ENCODE results near the gene SSX2. TPM values are rescaled to one million over a fixed set of nuclear protein-coding genes. Genes with fewer than 3 reads are reported as not detected.
"Not testable (repeated sequence)": the region's sequence is repeated elsewhere in the genome, so short reads cannot be mapped to it uniquely, and the experiment has no call there.

The SSX2 gene, protein sequence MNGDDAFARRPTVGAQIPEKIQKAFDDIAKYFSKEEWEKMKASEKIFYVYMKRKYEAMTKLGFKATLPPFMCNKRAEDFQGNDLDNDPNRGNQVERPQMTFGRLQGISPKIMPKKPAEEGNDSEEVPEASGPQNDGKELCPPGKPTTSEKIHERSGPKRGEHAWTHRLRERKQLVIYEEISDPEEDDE
- total RNA-seq (ENCODE audit: unreplicated experiment) = not detected
- long read RNA-seq = 0 reads

DNA sequence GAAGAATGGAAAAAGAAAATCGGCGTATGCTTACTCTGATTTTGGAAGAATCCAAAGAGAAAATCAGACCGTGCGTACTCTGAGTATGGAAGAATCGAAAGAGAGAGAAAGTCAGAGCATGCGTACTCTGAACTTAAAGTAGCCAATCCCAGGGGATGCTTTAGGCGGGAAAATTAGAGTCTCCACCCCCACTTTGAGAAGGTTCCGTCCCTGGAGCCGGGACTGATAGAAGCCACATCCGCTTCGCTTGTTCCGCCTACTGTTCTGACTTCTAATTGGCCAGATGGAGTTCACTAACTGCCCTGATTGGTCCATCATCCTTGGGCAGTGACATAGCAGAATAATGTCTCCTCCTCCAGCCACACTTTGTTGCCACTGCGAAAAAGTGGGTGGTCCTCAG lies at the start of gene SSX2:
TSS of gene SSX2 (minus strand) at position 101 of the 400 bp plus-strand sequence. CDS start 1,429 bp downstream, outside the sequence.
- H3K4me1 Mint-ChIP-seq (ENCODE audit: unreplicated experiment); H3K9me3 Mint-ChIP-seq (ENCODE audit: unreplicated experiment); H3K27me3 Mint-ChIP-seq (ENCODE audit: unreplicated experiment); H3K27ac Mint-ChIP-seq (ENCODE audit: unreplicated experiment); DNase-seq (ENCODE audit: low spot score); H3K36me3 Mint-ChIP-seq (ENCODE audit: low read depth, unreplicated experiment); H3K4me3 Mint-ChIP-seq (ENCODE audit: unreplicated experiment): not testable (repeated sequence)

DNA sequence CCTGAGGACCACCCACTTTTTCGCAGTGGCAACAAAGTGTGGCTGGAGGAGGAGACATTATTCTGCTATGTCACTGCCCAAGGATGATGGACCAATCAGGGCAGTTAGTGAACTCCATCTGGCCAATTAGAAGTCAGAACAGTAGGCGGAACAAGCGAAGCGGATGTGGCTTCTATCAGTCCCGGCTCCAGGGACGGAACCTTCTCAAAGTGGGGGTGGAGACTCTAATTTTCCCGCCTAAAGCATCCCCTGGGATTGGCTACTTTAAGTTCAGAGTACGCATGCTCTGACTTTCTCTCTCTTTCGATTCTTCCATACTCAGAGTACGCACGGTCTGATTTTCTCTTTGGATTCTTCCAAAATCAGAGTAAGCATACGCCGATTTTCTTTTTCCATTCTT lies 44.0 kb upstream of the SSX2 start, which contains the start of gene SSX2B:
TSS of gene SSX2B (plus strand) at position 301 of the 400 bp plus-strand sequence. CDS start 1,429 bp downstream, outside the sequence.
- H3K36me3 Mint-ChIP-seq (ENCODE audit: low read depth, unreplicated experiment); H3K4me3 Mint-ChIP-seq (ENCODE audit: unreplicated experiment); H3K4me1 Mint-ChIP-seq (ENCODE audit: unreplicated experiment); H3K27me3 Mint-ChIP-seq (ENCODE audit: unreplicated experiment); H3K9me3 Mint-ChIP-seq (ENCODE audit: unreplicated experiment); DNase-seq (ENCODE audit: low spot score); H3K27ac Mint-ChIP-seq (ENCODE audit: unreplicated experiment): not testable (repeated sequence)

GRCh38 chrX:52692034-52692433 lies 14.9 kb downstream of the SSX2 start:
- not testable (repeated sequence) for H3K4me1 Mint-ChIP-seq (ENCODE audit: unreplicated experiment); H3K9me3 Mint-ChIP-seq (ENCODE audit: unreplicated experiment); H3K36me3 Mint-ChIP-seq (ENCODE audit: low read depth, unreplicated experiment); H3K4me3 Mint-ChIP-seq (ENCODE audit: unreplicated experiment); H3K27me3 Mint-ChIP-seq (ENCODE audit: unreplicated experiment); DNase-seq (ENCODE audit: low spot score); H3K27ac Mint-ChIP-seq (ENCODE audit: unreplicated experiment)

DNA sequence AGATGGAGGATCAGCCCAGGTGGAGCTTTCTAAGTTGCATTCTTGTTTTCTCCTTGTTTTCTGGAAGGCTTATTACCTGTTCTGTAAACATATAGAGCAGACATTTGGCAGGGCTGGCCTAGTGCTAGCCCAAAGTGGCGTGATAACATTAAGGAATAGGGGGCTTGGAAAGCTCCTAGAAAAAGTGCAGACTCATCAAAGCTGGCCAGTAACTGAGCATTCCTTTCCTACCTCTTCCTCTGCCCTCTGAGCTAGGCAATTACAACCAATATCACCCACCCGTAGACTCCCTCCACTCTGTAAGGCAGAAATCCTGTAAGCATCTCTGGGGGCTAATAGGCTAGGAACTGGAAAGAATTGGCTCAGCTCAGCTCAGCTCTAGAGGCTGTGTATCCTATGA lies 44.8 kb downstream of the SSX2 start:
- H3K4me1 Mint-ChIP-seq (ENCODE audit: unreplicated experiment); H3K9me3 Mint-ChIP-seq (ENCODE audit: unreplicated experiment); H3K27me3 Mint-ChIP-seq (ENCODE audit: unreplicated experiment); H3K27ac Mint-ChIP-seq (ENCODE audit: unreplicated experiment); H3K36me3 Mint-ChIP-seq (ENCODE audit: low read depth, unreplicated experiment); H3K4me3 Mint-ChIP-seq (ENCODE audit: unreplicated experiment); DNase-seq (ENCODE audit: low spot score): not testable (repeated sequence)

- H3K36me3 Mint-ChIP-seq (ENCODE audit: low read depth, unreplicated experiment); H3K27ac Mint-ChIP-seq (ENCODE audit: unreplicated experiment); H3K4me3 Mint-ChIP-seq (ENCODE audit: unreplicated experiment); H3K4me1 Mint-ChIP-seq (ENCODE audit: unreplicated experiment); H3K27me3 Mint-ChIP-seq (ENCODE audit: unreplicated experiment); DNase-seq (ENCODE audit: low spot score); H3K9me3 Mint-ChIP-seq (ENCODE audit: unreplicated experiment): not testable (repeated sequence)
Measured at GRCh38 chrX:52655475-52655874, 51.5 kb downstream of the SSX2 start.

- DNase-seq (ENCODE audit: low spot score); H3K9me3 Mint-ChIP-seq (ENCODE audit: unreplicated experiment); H3K27me3 Mint-ChIP-seq (ENCODE audit: unreplicated experiment): not testable (repeated sequence)
Measured at GRCh38 chrX:52654800-52655199, 52.2 kb downstream of the SSX2 start, which contains the start of gene SSX7. TSS of gene SSX7 (minus strand) at chrX:52654900. CDS start at chrX:52653472, 1,428 bp downstream.

DNA sequence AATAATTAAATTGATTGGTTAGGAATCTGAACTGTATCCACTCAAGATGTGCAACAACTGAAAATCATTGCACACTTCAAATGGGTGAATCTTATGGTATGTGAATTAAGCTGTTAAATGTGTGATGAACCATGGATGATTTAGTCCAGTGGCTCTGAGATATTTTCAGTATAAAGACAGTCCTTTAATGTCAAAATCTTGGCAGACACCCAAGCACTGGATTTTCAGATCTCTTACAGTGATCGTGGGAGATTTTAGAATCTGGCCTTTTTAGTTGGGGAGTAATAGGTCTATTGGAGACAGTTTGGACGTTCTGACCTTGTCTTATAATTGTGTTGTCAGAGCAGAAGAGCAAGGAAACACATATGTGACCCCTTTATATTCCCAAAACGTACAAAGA lies 56.3 kb downstream of the SSX2 start:
- not testable (repeated sequence) for H3K36me3 Mint-ChIP-seq (ENCODE audit: low read depth, unreplicated experiment); H3K9me3 Mint-ChIP-seq (ENCODE audit: unreplicated experiment); H3K27ac Mint-ChIP-seq (ENCODE audit: unreplicated experiment); H3K27me3 Mint-ChIP-seq (ENCODE audit: unreplicated experiment); H3K4me3 Mint-ChIP-seq (ENCODE audit: unreplicated experiment); H3K4me1 Mint-ChIP-seq (ENCODE audit: unreplicated experiment); DNase-seq (ENCODE audit: low spot score)

More at GRCh38 chrX:52654800-52655199, 52.2 kb downstream of the SSX2 start, which contains the start of gene SSX7:
- H3K27ac Mint-ChIP-seq (ENCODE audit: unreplicated experiment); H3K4me1 Mint-ChIP-seq (ENCODE audit: unreplicated experiment); H3K4me3 Mint-ChIP-seq (ENCODE audit: unreplicated experiment); H3K36me3 Mint-ChIP-seq (ENCODE audit: low read depth, unreplicated experiment): not testable (repeated sequence)

GRCh38 chrX:52648956-52649355 lies 58.0 kb downstream of the SSX2 start:
- DNase-seq (ENCODE audit: low spot score); H3K27me3 Mint-ChIP-seq (ENCODE audit: unreplicated experiment); H3K27ac Mint-ChIP-seq (ENCODE audit: unreplicated experiment); H3K36me3 Mint-ChIP-seq (ENCODE audit: low read depth, unreplicated experiment); H3K4me3 Mint-ChIP-seq (ENCODE audit: unreplicated experiment); H3K4me1 Mint-ChIP-seq (ENCODE audit: unreplicated experiment); H3K9me3 Mint-ChIP-seq (ENCODE audit: unreplicated experiment): not testable (repeated sequence)

Other genes with a start within 250 kb of the SSX2 start
- not detected for gene XAGE1A, start 211.4 kb downstream of the SSX2 start, total RNA-seq (ENCODE audit: unreplicated experiment)
- gene XAGE1B, start 190.1 kb downstream of the SSX2 start, total RNA-seq (ENCODE audit: unreplicated experiment) = not detected
- gene SSX7, start 52.3 kb downstream of the SSX2 start, total RNA-seq (ENCODE audit: unreplicated experiment) = not detected
- gene SSX2B, start 44.1 kb upstream of the SSX2 start, total RNA-seq (ENCODE audit: unreplicated experiment) = not detected
- gene SPANXN5, start 90.2 kb upstream of the SSX2 start, total RNA-seq (ENCODE audit: unreplicated experiment) = not detected
- gene XAGE5, start 104.1 kb upstream of the SSX2 start, total RNA-seq (ENCODE audit: unreplicated experiment) = not detected
- not detected for gene XAGE3, start 160.9 kb upstream of the SSX2 start, total RNA-seq (ENCODE audit: unreplicated experiment)
- gene FAM156B, start 190.2 kb upstream of the SSX2 start, total RNA-seq (ENCODE audit: unreplicated experiment) = 9.5 TPM

Measured in endothelial cell (in vitro differentiated cells).